ENCODE measurements around the gene BHLHE41.

Gene BHLHE41

DNA sequence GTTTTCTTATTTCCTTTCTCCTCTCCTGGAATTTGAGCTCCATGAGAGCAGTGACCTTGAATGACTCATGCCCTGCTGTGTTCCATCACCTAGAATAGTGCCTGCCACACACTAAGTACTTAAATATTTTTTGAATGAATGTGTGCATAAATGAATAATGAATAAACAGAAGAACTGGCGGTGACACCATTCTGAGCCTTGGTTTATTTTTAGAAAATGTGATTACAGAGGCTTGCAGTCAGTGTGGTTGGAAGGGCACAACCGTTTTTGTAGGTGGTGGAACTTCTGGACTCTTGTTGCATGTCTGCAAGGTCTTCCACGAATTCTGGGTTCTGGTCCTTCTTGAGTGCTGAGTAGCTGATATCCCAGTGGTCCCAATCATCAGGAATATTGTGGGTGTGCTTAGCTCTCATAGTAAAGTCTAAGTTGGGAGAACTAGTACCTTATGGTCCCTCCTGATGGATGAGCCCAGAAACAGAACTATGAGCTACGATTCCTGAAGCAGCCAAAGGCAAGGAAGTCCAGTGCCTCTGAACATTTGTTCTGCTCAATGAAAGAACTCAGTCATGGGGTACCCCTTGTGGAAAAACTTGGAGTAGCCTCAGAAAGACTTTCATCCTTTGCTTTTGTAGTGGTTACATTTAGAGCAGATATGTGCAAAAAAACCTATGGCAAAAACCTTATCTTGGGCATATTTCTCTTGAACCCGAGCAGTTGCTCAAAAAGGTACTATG is 28.8 kb upstream of the BHLHE41 start:
- DNase-seq (ENCODE audit: insufficient read length), result no peak
- TF ChIP-seq TAF1 (IDR thresholded peaks at IDR 0.05; ENCODE audit: borderline replicate concordance, low read depth, low read length) (no peak), POLR2AphosphoS5 (IDR thresholded peaks at IDR 0.05; ENCODE audit: low read depth, low read length) (no peak), POLR2A (IDR thresholded peaks at IDR 0.05; ENCODE audit: low read depth, low read length) (no peak)
- FAIRE-seq, result no peak

DNA sequence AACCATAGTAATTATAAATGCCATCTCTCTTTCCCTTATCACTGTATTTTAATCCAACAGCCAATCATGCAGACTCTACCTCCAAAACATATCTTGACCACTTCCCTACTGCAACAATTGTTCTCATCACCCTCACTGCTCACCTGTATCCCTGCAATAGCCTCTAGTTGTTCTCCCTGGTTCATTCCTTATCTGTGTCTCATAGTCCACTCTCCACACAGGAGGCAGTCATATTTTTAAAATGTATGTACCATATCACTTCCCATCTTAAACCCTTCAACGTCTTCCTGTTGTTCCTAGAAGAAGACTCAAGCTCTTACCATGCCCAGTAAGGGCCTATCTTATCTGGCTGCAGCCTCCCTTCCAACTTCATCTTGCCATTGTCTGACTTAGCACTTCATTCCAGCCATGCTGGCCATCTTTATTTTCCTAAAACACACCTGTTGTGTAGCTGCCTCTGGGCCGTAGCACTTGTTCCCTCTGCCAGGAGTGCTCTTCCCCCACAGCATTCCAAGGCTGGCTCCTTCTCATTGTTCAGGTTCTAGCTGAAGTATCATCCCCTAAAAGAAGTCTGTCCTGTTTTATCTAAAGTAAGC is 27.8 kb upstream of the BHLHE41 start:
- no peak for TF ChIP-seq TAF1 (IDR thresholded peaks at IDR 0.05; ENCODE audit: borderline replicate concordance, low read depth, low read length)
- TF ChIP-seq POLR2A (IDR thresholded peaks at IDR 0.05; ENCODE audit: low read depth, low read length), result no peak
- TF ChIP-seq POLR2AphosphoS5 (IDR thresholded peaks at IDR 0.05; ENCODE audit: low read depth, low read length), result no peak
- FAIRE-seq, result no peak
- DNase-seq (ENCODE audit: insufficient read length), result no peak

- DNase-seq (ENCODE audit: insufficient read length) (no peak), FAIRE-seq (no peak)
- no peak for TF ChIP-seq POLR2A (IDR thresholded peaks at IDR 0.05; ENCODE audit: low read depth, low read length)
- no peak for TF ChIP-seq POLR2AphosphoS5 (IDR thresholded peaks at IDR 0.05; ENCODE audit: low read depth, low read length)
- TF ChIP-seq TAF1 (IDR thresholded peaks at IDR 0.05; ENCODE audit: borderline replicate concordance, low read depth, low read length), result no peak
These were observed 26.1 kb upstream of the BHLHE41 start for GRCh38 chr12:26150736-26151450.

DNA sequence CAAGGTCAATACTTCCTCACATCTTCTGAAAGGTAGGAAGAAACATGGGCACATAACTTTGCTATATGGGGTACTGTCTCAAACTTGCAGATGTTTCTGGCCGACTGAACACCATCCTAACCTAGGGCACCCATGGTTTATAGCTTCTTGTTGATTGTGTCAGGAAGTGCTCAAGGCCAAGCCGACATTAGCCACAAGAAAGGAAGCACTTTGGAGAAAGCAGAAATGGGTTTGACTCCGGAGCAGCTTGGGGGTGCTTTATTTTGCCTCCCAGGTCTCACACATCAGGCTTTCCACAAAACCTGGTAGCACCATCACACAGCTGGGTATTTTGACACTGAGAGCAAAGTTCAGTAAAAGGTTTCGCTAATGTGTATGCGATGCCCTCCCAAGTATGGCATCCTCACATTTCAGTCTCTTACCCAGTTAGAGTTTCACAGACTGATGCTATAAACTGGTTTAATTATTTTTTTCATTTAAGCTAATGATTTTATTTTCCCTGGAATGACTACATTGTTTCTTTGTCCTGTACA is 25.2 kb upstream of the BHLHE41 start:
- TF ChIP-seq TAF1 (IDR thresholded peaks at IDR 0.05; ENCODE audit: borderline replicate concordance, low read depth, low read length) (no peak), POLR2A (IDR thresholded peaks at IDR 0.05; ENCODE audit: low read depth, low read length) (no peak), POLR2AphosphoS5 (IDR thresholded peaks at IDR 0.05; ENCODE audit: low read depth, low read length) (no peak)
- FAIRE-seq (no peak), DNase-seq (ENCODE audit: insufficient read length) (no peak)

GRCh38 chr12:26148291-26148690 is 23.5 kb upstream of the BHLHE41 start:
- no peak for FAIRE-seq
- no peak for TF ChIP-seq POLR2A (IDR thresholded peaks at IDR 0.05; ENCODE audit: low read depth, low read length)
- TF ChIP-seq TAF1 (IDR thresholded peaks at IDR 0.05; ENCODE audit: borderline replicate concordance, low read depth, low read length), result no peak
- no peak for TF ChIP-seq POLR2AphosphoS5 (IDR thresholded peaks at IDR 0.05; ENCODE audit: low read depth, low read length)
- no peak for DNase-seq (ENCODE audit: insufficient read length)

- FAIRE-seq (no peak), DNase-seq (ENCODE audit: insufficient read length) (no peak)
- TF ChIP-seq POLR2A (IDR thresholded peaks at IDR 0.05; ENCODE audit: low read depth, low read length), result no peak
- no peak for TF ChIP-seq POLR2AphosphoS5 (IDR thresholded peaks at IDR 0.05; ENCODE audit: low read depth, low read length)
- TF ChIP-seq TAF1 (IDR thresholded peaks at IDR 0.05; ENCODE audit: borderline replicate concordance, low read depth, low read length), result no peak
These were observed 18.5 kb upstream of the BHLHE41 start for GRCh38 chr12:26143291-26143690.

DNA sequence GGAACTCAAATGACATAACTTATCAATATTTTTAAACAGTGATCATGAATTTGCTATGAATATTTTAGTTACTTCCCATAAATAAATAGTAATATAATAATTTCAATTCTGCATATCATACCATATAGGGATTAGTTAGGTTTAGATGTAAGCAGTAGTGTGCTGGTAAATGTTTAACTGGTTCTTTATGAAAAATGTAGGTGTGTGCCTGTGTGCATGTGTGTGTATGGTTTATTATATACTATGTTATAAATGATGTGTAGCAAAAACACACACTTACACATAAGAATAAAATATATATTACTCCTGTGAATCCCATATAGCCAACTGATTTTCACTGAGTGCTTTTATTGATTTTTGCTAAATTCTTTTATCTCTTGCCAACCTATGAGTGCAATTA is 14.0 kb upstream of the BHLHE41 start:
- TF ChIP-seq POLR2AphosphoS5 (IDR thresholded peaks at IDR 0.05; ENCODE audit: low read depth, low read length), result no peak
- no peak for TF ChIP-seq TAF1 (IDR thresholded peaks at IDR 0.05; ENCODE audit: borderline replicate concordance, low read depth, low read length)
- TF ChIP-seq POLR2A (IDR thresholded peaks at IDR 0.05; ENCODE audit: low read depth, low read length), result no peak
- no peak for DNase-seq (ENCODE audit: insufficient read length)
- no peak for FAIRE-seq

GRCh38 chr12:26136688-26137087 is 11.9 kb upstream of the BHLHE41 start:
- DNase-seq (ENCODE audit: insufficient read length) (no peak), FAIRE-seq (no peak)
- TF ChIP-seq TAF1 (IDR thresholded peaks at IDR 0.05; ENCODE audit: borderline replicate concordance, low read depth, low read length), result no peak
- TF ChIP-seq POLR2A (IDR thresholded peaks at IDR 0.05; ENCODE audit: low read depth, low read length), result no peak
- TF ChIP-seq POLR2AphosphoS5 (IDR thresholded peaks at IDR 0.05; ENCODE audit: low read depth, low read length), result no peak

GRCh38 chr12:26135571-26135970 is 10.7 kb upstream of the BHLHE41 start:
- TF ChIP-seq TAF1 (IDR thresholded peaks at IDR 0.05; ENCODE audit: borderline replicate concordance, low read depth, low read length), result no peak
- TF ChIP-seq POLR2A (IDR thresholded peaks at IDR 0.05; ENCODE audit: low read depth, low read length), result no peak
- TF ChIP-seq POLR2AphosphoS5 (IDR thresholded peaks at IDR 0.05; ENCODE audit: low read depth, low read length), result no peak
- FAIRE-seq, result peak; percentile 76

DNA sequence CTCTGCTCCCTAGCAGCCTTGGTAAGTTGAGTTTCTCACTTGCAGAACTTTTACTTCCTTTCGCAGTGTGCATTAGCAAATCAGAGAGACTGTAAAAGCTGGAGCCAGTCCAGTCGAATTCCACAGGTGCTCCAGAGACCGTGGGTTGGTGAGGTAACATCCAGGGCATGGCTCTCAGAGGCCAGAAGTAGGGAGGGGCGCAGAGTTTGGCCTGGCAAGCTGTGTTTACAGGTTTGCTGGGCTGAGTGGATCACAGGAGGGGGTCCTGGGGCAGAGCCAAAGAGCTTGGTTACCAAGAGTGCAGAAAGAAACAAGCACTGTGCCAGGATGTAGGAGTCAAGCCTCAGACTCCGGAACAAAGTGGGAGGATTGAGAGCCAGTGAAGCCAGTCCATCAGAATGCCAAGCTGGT is 10.2 kb upstream of the BHLHE41 start:
- no peak for FAIRE-seq
- DNase-seq (ENCODE audit: insufficient read length), result no peak

More at GRCh38 chr12:26135571-26135970, 10.7 kb upstream of the BHLHE41 start:
- DNase-seq (ENCODE audit: insufficient read length), result no peak

GRCh38 chr12:26134540-26134939 is 9.7 kb upstream of the BHLHE41 start:
- TF ChIP-seq POLR2A (IDR thresholded peaks at IDR 0.05; ENCODE audit: low read depth, low read length) (no peak), POLR2AphosphoS5 (IDR thresholded peaks at IDR 0.05; ENCODE audit: low read depth, low read length) (no peak), TAF1 (IDR thresholded peaks at IDR 0.05; ENCODE audit: borderline replicate concordance, low read depth, low read length) (no peak)
- FAIRE-seq (peak; percentile 65), DNase-seq (ENCODE audit: insufficient read length) (no peak)

More for the DNA sequence above, 10.2 kb upstream of the BHLHE41 start:
- no peak for TF ChIP-seq POLR2A (IDR thresholded peaks at IDR 0.05; ENCODE audit: low read depth, low read length)
- no peak for TF ChIP-seq POLR2AphosphoS5 (IDR thresholded peaks at IDR 0.05; ENCODE audit: low read depth, low read length)
- no peak for TF ChIP-seq TAF1 (IDR thresholded peaks at IDR 0.05; ENCODE audit: borderline replicate concordance, low read depth, low read length)
